Lower leg skin (tissue), 4 donors: ENCODE measurements around the gene PIK3CB. TPM values are rescaled to one million over a fixed set of nuclear protein-coding genes. Genes with fewer than 3 reads are reported as not detected.

Source experiments
- DNase-seq, 2 donors: peaks; one replicate each; pipeline ENCODE4 v3.0.0-alpha.2; 2019; ENCODE audit warnings: low spot score in 2 of 2
- H3K4me3 ChIP-seq: fragments of 200-600 bp; sonication (generic); 2 replicates; pipeline ENCODE4 v1.5.1; 2017; ENCODE audit warnings: mild to moderate bottlenecking, low read depth; ENCODE audit not compliant: poor library complexity, severe bottlenecking
- CTCF ChIP-seq, 3 donors: fragments of 450-650 bp; IDR thresholded peaks; one replicate each; pipeline ENCODE4 v1.5.1; 2016; ENCODE audit warnings: antibody characterized with exemption in 3 of 3, mild to moderate bottlenecking in 3 of 3, moderate library complexity in 2 of 3
- POLR2A ChIP-seq, 2 donors: fragments of 450-650 bp; IDR thresholded peaks; one replicate each; pipeline ENCODE4 v1.6.1; 2016 to 2017; ENCODE audit warnings: antibody characterized with exemption in 2 of 2, mild to moderate bottlenecking in 1 of 2, moderate library complexity in 1 of 2
- WGBS, 2 donors: methylation state at CpG; one replicate each; pipeline ENCODE4 v1.1.5; 2018; 5-methylcytosine and 5-hydroxymethylcytosine counted together
- intact Hi-C: fragments of 100-400 bp; cut with DNase I; formaldehyde crosslinking; loops from one replicate; pipeline ENCODE4 v1.15.0; 2023; ENCODE audit warnings: low total_unique reads
- total RNA-seq, 4 donors: library from RNA; depleted of rRNA; stranded (reverse); fragments of >200 nt; gene quantifications; one replicate each; pipeline ENCODE4 v1.1.0, GENCODE V29; 2016

PIK3CB gene
- total RNA-seq, 4 donors from 2014 or later, result 33.8 to 56.1 (median 50.6) TPM

- intact Hi-C loops, result no loop called here
- DNase-seq, result no peak
- 93 to 96% methylated on average over 5 of the region's 5 CpGs for WGBS, 2 donors
- TF ChIP-seq POLR2A (IDR thresholded peaks at IDR 0.05) (no peak), CTCF (IDR thresholded peaks at IDR 0.05) (no peak)
- no peak overlapping the region for H3K4me3 ChIP-seq
Observed at GRCh38 chr3:138768946-138769345, 65.8 kb downstream of the PIK3CB start.

- 100% methylated on average over 1 of the region's 1 CpG; no CpG with 5 or more reads in 1 of the 2 donors for WGBS, 2 donors
- H3K4me3 ChIP-seq, result no peak overlapping the region
- DNase-seq, result no peak
- no peak for TF ChIP-seq CTCF (IDR thresholded peaks at IDR 0.05)
- no peak for TF ChIP-seq POLR2A (IDR thresholded peaks at IDR 0.05)
- intact Hi-C loops, result no loop called here
Observed at GRCh38 chr3:138768125-138768524, 66.6 kb downstream of the PIK3CB start.

GRCh38 chr3:138767498-138768104, 67.1 kb downstream of the PIK3CB start:
- no peak for DNase-seq
- TF ChIP-seq CTCF (IDR thresholded peaks at IDR 0.05) (no peak), POLR2A (IDR thresholded peaks at IDR 0.05) (no peak)
- 95 to 98% methylated on average over 10 to 11 of the region's 11 CpGs for WGBS, 2 donors
- intact Hi-C loops, result no loop called here
- no peak overlapping the region for H3K4me3 ChIP-seq

GRCh38 chr3:138761002-138761401, 73.7 kb downstream of the PIK3CB start:
- H3K4me3 ChIP-seq, result no peak overlapping the region
- intact Hi-C loops, result no loop called here
- 92 to 97% methylated on average over 2 of the region's 2 CpGs for WGBS, 2 donors
- TF ChIP-seq POLR2A (IDR thresholded peaks at IDR 0.05), result no peak
- no peak for TF ChIP-seq CTCF (IDR thresholded peaks at IDR 0.05)
- no peak for DNase-seq

GRCh38 chr3:138748190-138748589, 86.5 kb downstream of the PIK3CB start:
- TF ChIP-seq CTCF (IDR thresholded peaks at IDR 0.05) (no peak), POLR2A (IDR thresholded peaks at IDR 0.05) (no peak)
- no peak for DNase-seq
- intact Hi-C loops, result no loop called here

GRCh38 chr3:138747225-138747624, 87.5 kb downstream of the PIK3CB start:
- intact Hi-C loops, result no loop called here
- TF ChIP-seq POLR2A (IDR thresholded peaks at IDR 0.05) (no peak), CTCF (IDR thresholded peaks at IDR 0.05) (no peak)
- no peak overlapping the region for H3K4me3 ChIP-seq
- no peak for DNase-seq
- 61 to 79% methylated on average over 1 of the region's 1 CpG for WGBS, 2 donors

More at GRCh38 chr3:138748190-138748589, 86.5 kb downstream of the PIK3CB start:
- H3K4me3 ChIP-seq, result no peak overlapping the region
- WGBS, 2 donors, result 87 to 92% methylated on average over 2 of the region's 2 CpGs
